Tongue (tissue), 2 donors: ENCODE data around the gene IKZF5. TPM values are rescaled to one million over a fixed set of nuclear protein-coding genes. Genes with fewer than 3 reads are reported as not detected.
A peak's percentile ranks its signal among the peaks of the same experiment; 100 is the strongest.

Source experiments
- DNase-seq: peaks from one replicate; pipeline ENCODE4 v3.0.0-alpha.2; 2015
- total RNA-seq: library from RNA; depleted of rRNA; stranded (reverse); fragments of >200 nt; gene quantifications from one replicate; pipeline ENCODE4 v1.2.3, GENCODE V29; 2014

The IKZF5 gene
- total RNA-seq, 1 donor from 2014 or later = 10.6 TPM

- DNase-seq = no peak
Measured at GRCh38 chr10:123014772-123015171, 6.2 kb upstream of the IKZF5 start.

GRCh38 chr10:123013456-123014419 lies 5.1 kb upstream of the IKZF5 start:
- DNase-seq = no peak

DNA sequence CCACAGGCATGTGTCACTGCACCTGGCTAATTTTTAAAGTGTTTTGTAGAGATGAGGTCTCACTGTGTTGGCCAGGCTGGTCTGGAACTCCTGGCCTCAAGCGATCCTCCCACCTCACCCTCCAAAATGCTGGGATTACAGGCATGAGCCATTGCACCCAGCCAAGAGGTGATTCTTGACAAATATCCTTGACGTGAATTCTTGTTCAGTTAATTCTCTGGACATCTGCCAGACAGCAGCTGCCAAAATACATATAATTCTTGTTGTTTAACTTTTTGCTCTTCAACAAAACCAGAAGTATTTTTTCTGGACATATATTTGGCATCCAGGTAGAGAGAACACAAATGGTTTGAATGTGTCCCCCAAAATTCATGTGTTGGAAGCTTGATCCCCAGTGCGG lies 3.4 kb upstream of the IKZF5 start:
- DNase-seq = peak; percentile 24

DNA sequence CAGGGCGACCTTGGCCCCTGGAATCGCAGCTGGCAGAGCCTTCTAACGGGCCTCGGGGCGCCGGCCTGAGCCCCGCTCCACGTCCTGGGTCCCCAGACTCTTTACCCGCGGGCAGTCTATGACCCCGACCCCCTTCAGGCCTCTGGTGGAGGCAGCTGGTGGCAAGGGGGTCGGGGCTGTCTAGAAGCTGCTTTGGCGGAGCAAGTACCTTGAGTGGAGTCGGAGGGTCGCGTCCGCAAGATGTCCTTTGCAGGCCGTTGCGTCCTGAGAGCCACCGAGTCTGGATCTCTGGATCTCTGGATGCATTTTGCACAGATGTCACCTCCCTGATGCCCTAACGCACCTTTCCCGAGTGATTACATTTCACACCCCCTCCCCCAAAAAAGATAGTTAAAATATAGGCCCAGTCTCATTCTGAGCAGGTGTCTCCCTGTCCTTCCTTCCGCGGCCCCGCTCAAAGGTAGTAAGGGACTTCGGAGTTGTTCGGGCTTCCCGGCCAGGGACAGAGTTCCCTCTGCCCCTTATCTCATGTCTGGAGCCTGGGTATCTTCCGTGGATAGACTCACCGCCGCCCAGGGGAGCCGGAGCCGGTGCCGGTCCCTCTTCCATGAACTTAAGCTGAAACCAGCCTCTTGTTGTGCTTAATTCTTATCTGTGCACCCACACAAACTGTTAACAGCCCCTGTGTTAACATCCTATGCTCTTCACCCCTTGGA lies 668 bp upstream of the IKZF5 start:
- DNase-seq = no peak

DNA sequence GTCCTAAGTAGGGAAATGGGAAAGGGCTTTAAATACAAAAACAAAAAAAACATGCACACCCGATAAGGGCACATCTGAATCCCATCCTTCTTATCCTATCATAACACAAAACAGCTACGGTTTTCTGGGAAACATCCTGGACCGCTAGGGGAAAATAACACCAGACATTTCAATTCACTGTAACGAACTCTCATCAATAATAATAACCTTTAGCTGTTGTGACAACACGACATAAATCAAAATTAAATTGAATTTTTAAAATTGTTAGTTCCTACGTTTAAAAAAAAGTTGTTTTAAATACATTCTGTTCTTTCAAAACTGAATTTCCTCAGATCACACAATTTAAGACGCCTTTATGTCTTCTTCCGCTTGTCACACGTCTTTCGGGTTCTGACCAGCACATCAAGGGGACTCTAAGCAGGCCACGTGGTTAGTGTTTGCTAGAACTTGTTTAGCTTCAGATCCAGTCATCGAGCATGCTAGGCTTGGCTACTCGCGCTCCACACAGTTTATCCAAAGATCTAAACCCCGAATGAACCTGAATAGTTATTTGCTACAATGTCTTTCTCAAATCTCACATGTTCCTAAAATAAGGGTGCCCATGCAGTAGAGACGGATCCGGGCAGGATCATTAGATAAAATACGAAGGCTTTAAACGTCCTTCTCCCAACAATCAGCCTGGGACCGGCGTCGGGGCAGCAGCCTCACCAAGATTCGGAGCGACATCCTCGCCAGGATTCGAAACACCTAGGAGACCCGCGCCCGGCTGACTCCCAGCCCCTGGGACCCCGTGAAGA lies 839 bp downstream of the IKZF5 start:
- peak; percentile 59 for DNase-seq

GRCh38 chr10:123004298-123004697 lies 4.3 kb downstream of the IKZF5 start:
- DNase-seq = no peak

DNA sequence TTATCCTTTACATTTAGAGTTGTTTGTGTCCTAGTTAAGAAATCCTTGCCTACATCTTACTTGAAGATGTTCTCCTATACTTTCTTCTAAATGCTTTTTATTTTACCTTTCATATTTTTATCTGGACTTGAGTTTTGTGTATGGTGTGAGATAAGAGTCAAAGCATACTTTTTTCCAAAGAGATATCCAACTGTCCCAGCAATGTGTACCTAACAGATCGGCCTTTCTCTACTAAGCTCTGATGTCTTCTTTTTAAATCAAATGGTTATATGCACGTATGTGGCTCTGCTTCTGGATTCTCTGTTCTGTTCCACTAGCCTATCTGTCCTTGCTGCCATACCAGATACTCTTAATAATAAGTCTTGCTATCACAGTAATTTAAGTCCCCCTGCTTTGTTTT lies 7.2 kb downstream of the IKZF5 start:
- no peak for DNase-seq

DNA sequence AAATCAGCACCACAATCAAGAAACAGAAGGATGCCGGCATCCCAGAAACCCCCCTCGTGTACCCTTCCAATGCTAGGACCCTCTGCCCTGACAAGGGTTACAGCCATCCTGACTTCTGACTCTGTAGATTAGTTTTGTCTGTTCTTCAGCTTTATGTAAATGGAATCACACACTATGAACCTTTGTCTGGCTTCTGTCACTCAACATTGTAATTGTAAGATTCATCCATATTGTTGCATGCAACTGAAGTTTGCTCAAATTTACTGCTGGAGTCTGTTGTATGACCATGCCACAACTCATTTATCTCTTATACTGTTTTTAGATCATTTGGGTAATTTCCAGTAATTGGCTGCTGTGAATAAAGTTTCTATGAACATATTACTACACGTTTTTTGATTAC lies 8.4 kb downstream of the IKZF5 start:
- no peak for DNase-seq

DNA sequence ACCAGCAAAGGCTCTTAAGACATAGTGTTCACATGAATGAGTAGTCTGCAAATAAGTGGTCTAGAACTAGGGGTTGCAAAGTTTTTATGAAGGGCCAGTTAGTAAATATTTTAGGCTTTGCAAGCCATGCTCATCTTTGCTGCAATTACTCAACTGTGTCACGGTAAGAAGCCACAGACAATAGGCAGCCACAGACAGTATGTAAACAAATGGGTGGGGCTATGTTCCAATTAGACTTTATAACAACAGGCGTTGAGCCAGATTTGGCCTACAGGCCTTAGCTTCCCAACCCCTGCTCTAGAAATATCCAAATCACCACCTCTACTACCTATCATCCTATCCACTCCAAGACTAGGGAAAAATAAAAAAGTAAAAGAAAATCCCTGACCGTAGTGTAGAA lies 9.2 kb downstream of the IKZF5 start:
- DNase-seq = no peak

DNA sequence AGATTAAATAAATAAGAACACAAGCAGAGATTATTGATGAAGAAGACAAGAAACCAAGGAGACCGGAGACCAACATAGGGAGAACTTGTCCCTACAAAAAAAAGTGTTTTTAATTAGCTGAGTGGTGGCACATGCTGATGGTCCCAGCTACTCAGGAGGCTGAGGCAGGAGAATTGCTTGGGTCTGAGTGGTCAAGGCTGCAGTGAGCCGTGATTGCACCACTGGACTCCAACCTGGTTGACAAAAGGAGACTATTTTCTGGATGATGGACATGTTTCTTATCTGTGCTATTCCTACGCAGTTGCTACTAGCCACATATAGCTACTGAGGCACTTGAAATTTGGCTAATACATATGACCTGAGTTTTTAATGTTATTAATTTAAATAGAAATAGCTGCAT lies 9.7 kb downstream of the IKZF5 start:
- DNase-seq = no peak

- no peak for DNase-seq
Measured at GRCh38 chr10:122998360-122998917, 10.2 kb downstream of the IKZF5 start.

GRCh38 chr10:122997864-122998263 lies 10.7 kb downstream of the IKZF5 start:
- DNase-seq = no peak

DNA sequence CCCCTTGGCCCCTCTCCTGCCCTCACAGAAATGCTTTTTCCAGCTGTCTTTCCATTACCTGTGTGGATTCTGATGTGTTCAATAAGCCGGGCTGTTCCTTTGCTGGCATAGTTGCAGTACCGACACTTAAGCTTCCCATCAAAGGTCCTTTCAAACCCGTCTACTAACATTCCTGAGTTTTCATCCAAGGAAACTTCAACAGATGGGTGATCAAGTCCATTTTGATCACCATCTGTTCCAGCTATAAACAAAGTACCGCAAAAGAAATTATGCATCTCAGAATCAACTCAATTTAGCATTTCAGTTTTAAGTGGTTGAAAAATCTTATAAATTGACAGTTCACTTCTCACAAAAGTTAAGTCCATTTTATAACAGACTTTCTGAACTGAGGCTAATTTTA lies 12.7 kb downstream of the IKZF5 start:
- no peak for DNase-seq

GRCh38 chr10:122993797-122994336 lies 14.7 kb downstream of the IKZF5 start:
- DNase-seq = no peak

- DNase-seq = no peak
Measured at GRCh38 chr10:122992031-122992585, 16.5 kb downstream of the IKZF5 start.

DNA sequence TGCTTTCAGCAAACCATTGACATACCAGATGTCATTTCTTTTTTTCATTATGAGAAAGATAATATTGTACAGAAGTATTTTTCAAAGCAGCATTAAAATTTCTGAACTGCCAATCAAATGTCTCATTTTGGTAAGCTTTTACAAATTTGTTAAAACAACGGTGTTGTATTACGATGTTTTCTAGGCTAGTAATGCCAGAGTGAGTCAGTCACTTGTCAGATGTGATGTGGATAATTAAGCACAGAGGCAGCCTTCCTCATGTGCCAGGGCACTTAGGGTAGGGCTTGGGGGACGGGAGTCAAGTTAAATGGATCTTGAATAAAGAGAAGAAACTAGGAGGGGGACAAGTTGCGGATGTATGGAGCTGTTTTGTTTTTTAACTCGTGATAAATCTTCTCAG lies 18.3 kb downstream of the IKZF5 start:
- no peak for DNase-seq

- DNase-seq = no peak
Measured at GRCh38 chr10:122988501-122988900, 20.1 kb downstream of the IKZF5 start.

DNA sequence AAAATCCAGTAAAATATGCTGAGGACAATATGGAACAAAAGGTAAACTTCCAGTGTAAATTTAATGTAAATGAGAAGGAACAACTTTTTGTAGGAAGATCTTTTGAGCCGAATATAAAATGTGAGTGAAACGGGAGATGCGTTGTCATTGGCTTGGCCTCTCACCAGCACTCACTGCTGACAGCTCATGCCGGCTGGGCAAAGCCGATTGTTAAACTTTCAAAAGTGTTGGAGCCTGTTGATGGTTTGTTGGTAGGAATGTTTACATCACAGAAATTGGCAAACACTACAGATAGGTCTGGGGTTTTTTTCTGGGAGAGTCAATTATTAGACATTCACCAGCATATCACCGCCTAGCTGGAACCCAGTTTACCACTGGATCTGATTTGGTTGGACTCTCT lies 22.3 kb downstream of the IKZF5 start:
- DNase-seq = no peak

GRCh38 chr10:122984708-122985107 lies 23.9 kb downstream of the IKZF5 start:
- DNase-seq = no peak

GRCh38 chr10:122983898-122984297 lies 24.7 kb downstream of the IKZF5 start:
- DNase-seq = no peak

DNA sequence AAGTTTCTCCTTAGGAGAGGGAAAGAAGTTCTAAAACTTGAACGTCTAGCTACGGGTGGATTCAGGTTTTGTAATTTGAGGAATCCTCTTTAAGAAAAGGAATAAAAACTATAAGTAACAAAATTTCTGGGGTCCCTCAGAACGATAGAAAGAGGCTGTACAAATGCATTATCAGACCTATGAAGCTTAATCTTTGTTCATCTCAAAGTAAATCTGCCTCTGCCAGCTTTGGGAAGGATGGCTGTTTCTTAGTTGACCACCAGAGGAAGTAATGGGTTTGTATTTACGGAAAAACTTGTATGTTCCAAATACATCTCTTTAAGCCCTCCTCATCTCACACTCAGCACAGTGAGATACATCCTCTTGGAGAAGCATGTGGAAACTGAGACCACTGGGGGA lies 27.5 kb downstream of the IKZF5 start:
- DNase-seq = peak; percentile 58
